ENCODE measurements around the gene MAN1A1. TPM values are rescaled to one million over a fixed set of nuclear protein-coding genes. Genes with fewer than 3 reads are reported as not detected.
A peak's percentile ranks its signal among the peaks of the same experiment; 100 is the strongest.

The MAN1A1 gene
- total RNA-seq, 1 donor, result 104 TPM

- no peak for DNase-seq (ENCODE audit: low read depth)
- no peak overlapping the region for H3K4me3 ChIP-seq (ENCODE audit: low read depth, low read length)
- TF ChIP-seq CTCF (IDR thresholded peaks at IDR 0.05; ENCODE audit: insufficient read depth, low read depth, low read length), result no peak
These were observed 2.4 kb upstream of the MAN1A1 start for GRCh38 chr6:119352001-119352400.

- DNase-seq (ENCODE audit: low read depth), result peak; percentile 67
These were observed 1.4 kb upstream of the MAN1A1 start for GRCh38 chr6:119350952-119351372.

GRCh38 chr6:119350202-119350951 lies 816 bp upstream of the MAN1A1 start:
- no peak for TF ChIP-seq CTCF (IDR thresholded peaks at IDR 0.05; ENCODE audit: insufficient read depth, low read depth, low read length)
- DNase-seq (ENCODE audit: low read depth), result peak; percentile 86
- peak overlapping the region; percentile 97 for H3K4me3 ChIP-seq (ENCODE audit: low read depth, low read length)

More at GRCh38 chr6:119350952-119351372, 1.4 kb upstream of the MAN1A1 start:
- TF ChIP-seq CTCF (IDR thresholded peaks at IDR 0.05; ENCODE audit: insufficient read depth, low read depth, low read length), result peak; percentile 63
- H3K4me3 ChIP-seq (ENCODE audit: low read depth, low read length), result peak overlapping the region; percentile 97

GRCh38 chr6:119348748-119349360 lies 707 bp downstream of the MAN1A1 start:
- no peak for TF ChIP-seq CTCF (IDR thresholded peaks at IDR 0.05; ENCODE audit: insufficient read depth, low read depth, low read length)
- no peak for DNase-seq (ENCODE audit: low read depth)
- peak overlapping the region; percentile 97 for H3K4me3 ChIP-seq (ENCODE audit: low read depth, low read length)

GRCh38 chr6:119348096-119348747 lies 1.3 kb downstream of the MAN1A1 start:
- no peak for DNase-seq (ENCODE audit: low read depth)
- no peak for TF ChIP-seq CTCF (IDR thresholded peaks at IDR 0.05; ENCODE audit: insufficient read depth, low read depth, low read length)
- peak overlapping the region; percentile 97 for H3K4me3 ChIP-seq (ENCODE audit: low read depth, low read length)

GRCh38 chr6:119347466-119348095 lies 2.0 kb downstream of the MAN1A1 start:
- H3K4me3 ChIP-seq (ENCODE audit: low read depth, low read length), result peak overlapping the region; percentile 97
- peak; percentile 49 for DNase-seq (ENCODE audit: low read depth)
- TF ChIP-seq CTCF (IDR thresholded peaks at IDR 0.05; ENCODE audit: insufficient read depth, low read depth, low read length), result no peak
